COLO668 (cell line): ENCODE measurements around the gene RGS6.
"Not testable (repeated sequence)": the region's sequence is repeated elsewhere in the genome, so short reads cannot be mapped to it uniquely, and the experiment has no call there.

ENCODE experiments used
- DNase-seq: peaks from one replicate; lab custom pipeline; 2025; ENCODE audit not compliant: unreplicated experiment; lab: John Stamatoyannopoulos, UW

RGS6 gene

DNA sequence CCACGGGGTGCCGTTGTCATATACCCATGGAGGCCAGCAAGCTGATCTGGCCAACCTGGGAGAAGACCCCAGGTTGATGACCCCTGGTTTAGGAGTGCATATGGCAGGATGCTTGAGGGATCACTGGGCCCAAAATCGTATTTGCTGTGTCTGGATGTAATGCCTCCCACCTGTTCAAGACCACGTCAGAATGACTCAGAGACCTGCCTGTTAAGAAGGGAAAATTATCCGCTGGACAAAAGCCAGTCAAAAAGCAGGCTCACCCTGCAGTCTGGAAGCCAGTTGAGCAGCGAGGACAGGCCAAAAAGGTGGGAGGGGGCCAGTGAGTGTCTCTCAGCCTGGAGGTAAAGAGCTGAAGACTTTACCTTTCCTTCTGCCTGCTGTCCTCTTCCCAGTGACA, 512.5 kb downstream of the RGS6 start:
- no peak for DNase-seq

DNA sequence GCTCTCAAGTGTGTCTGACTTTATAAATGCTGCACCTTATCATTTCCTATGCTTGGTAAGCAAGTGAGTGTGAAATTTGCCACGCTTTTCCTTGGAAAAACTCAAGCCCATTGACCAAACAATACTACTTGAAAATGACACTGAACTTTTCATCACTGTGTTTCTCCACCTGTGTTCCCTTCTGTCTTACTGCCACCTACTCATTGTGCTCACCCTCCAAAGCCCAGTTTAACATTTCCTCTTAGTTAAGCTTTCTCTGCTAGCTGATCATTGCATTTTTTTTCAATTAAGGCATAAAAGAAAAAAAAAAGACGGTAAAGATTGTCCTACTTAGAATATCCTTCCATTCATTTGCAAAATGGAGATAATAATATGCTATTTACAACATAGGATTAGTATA, 516.0 kb downstream of the RGS6 start:
- DNase-seq, result no peak

DNA sequence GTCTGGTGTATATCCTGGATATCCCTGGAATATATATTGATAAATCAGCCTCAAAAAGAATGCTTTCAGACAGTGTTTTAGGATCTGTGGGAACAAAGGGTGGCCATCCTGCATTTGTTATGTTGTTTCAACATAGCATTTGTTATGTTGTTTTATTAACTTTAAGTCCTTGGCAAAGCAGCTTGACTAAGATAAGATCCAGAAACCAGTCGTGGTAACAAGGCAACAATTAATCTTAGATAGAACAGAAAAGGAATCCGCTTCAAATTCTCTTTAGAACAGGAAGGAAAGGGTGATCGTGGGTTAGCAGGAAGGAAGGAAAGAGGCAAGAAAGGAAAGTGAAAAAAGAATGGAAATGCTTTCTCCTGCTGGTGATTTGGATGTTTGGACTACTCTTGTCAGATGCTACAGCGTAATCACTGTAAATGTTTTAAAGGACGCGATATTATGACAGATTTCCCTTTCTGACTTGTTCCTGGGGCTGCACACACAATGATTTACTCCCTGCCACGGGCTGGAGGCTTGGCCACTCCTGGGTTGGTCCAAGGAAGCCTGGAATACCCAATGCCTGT, 518.3 kb downstream of the RGS6 start:
- no peak for DNase-seq

GRCh38 chr14:72451054-72451972, 519.1 kb downstream of the RGS6 start:
- no peak for DNase-seq

DNA sequence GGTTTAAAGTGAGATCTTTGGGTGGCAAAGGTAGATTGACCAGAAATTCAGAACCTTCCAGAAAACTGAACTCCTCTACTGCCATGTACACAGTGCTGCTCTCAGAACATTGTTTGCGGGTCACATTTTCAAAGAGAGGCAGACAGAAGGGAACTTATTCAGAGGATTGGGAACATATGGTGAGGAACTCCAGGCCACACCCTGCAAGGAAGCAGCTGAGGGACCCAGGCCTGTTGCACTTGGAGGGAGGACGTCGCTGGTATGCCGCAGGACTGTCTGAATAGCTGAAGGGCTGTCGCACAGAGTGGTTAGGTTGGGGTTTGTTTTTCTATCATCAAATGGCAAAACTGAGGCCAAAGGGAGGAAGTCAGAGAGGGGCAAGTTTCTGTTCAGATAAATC, 520.5 kb downstream of the RGS6 start:
- no peak for DNase-seq

DNA sequence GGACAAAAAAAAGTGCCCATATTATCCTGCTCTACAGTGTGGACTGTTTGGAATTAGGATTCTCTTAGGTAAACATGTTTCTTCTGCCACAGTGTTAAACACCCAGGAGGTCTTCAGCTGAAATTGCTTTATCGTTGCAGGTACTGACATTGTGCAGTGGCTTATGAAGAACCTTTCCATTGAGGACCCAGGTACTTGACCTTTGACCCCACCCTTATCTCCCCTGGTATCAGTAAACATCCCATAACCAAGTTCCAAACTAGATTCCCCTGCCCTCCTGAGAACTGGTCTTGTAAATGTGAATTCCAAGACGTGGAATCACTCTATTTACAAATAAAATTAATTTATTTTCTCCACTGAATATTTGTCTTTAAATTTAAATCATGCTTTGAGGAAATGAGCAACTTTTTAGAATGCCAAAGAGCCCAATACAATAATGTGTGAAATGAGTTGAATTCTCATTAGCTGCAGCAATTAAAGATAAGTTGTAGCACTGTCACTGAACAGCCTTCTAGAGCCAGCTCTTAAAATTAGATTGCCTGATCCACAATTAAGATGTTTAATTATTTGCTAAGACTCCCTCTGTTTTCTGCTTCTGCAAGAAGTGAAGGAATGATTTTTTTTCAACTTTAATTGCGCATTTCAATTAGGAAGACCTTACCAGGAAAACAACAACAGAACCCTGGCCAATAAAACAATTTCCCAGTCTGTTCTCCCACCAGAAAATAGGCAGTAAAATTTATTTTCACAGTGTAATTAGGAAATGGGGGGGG, 522.3 kb downstream of the RGS6 start:
- DNase-seq, result no peak

- no peak for DNase-seq
Observed at GRCh38 chr14:72457641-72458040, 525.4 kb downstream of the RGS6 start.

DNA sequence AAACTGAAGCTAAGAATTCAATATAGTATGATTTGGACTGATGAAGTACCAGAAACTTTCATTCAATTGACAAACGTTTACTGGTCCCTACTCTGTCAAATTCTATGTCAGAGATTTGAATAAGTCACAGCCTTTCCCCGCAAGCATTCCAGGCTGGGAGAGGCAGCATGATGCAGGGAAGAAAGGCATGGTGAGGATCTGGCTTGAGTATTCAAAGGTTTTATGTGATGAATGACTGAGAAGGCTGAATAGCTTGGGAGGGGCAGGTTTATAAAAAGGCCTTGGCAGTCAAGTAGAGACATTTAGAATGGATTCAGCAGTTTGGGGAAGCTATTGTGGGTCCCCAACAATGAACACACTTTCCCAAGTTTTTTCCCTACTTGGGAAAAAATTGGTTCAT, 529.8 kb downstream of the RGS6 start:
- DNase-seq, result no peak

DNA sequence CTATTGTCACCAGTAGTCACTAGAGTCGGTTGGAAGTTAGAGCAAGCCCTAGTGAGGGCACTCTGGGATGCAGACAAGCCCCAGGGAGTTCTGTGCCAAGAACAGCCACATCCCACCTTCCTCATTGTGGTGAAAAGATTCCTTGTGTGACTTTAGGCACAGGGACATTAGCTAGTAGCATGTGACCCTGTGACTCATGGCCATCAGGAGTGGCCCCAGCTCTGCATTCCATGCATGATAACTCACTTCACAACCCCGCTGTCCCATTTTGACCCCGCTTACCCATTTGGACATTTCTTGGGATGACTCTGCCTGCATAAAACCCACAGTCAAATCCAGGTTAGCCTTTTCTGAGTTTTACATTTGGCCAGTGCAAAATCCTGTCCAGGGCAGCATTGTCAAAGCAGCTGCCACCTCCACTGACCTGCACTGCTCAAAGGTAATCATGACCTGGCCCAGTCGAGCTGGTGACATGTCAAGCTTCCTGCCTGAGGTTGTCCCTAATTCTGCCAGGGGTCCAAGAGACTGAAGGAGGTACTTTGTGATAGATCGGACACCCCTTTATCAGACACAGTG, 531.1 kb downstream of the RGS6 start:
- no peak for DNase-seq

DNA sequence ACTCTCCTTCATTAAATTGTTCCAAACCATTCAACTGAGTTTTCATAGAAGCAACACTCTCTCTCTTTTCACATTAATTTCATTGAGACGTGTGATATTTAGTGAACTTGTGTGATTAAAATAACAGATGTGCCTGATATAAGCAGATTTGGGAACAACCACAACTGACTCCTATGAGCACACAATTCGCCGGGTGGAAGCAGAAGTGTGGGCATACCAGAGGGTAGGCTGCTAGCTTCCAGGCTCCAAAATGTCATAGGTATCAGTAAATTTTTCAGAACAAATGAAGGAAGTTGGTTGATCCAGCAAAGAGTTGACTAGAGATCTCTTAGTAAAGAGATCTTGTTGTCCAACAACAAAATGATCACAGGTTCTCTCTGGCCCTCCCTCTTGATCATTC, 532.0 kb downstream of the RGS6 start:
- DNase-seq, result no peak

DNA sequence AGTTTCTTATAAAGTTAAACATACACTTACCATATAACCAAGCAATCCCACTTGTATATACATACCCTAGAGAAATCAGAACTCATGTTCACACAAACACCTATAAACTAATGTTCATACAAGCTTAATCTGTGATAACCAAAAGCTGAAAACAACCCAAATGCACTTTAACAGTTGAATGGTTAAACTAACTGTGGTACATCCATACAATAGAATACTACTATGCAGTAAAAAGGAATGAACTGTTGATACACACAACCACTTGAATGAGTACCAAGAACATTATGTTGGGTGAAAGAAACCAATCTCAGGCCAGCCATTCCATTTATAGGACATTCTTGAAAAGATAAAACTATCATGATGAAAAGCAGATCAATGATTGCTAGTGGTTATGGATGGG, 534.1 kb downstream of the RGS6 start:
- DNase-seq, result no peak

DNA sequence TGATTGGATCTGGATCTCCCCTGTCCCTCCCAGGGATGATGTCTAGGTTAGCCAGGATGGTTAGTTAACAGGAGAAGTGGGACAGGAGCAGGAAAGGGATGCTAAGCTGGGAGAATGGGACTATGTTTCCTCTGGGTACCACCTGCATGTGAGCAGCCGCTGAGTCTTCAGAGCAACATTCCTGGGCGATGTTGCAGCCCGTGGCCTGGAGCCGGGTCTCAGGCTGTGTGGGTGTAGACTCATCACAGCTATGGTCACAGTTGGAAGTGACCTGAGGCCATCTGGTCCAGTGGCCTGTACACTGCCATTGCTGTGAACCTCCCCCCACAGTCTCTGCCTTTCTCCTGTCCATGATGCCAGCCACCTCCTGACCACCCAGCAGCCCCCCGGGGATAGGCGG, 539.1 kb downstream of the RGS6 start:
- DNase-seq, result no peak

DNA sequence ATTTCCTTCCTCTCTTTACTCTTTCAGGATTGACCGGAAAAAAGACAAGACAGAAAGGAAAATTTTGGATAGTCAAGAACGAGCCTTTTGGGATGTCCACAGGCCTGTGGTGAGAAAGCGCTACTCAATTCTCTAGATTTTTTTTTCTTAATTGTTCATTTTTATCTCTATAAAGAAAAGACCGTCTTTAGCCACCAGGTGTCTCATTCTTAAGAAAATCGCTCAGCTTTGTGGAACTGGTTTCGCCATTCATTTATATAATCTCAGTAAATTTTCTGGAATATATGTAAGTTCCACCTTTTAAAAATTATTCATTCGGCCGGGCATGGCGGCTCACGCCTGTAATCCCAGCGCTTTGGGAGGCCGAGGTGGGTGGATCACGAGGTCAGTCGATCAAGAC, 540.6 kb downstream of the RGS6 start:
- no peak for DNase-seq

GRCh38 chr14:72476657-72477499, 544.6 kb downstream of the RGS6 start:
- no peak for DNase-seq

- DNase-seq, result not testable (repeated sequence)
Observed at GRCh38 chr14:72477578-72477977, 545.3 kb downstream of the RGS6 start.

DNA sequence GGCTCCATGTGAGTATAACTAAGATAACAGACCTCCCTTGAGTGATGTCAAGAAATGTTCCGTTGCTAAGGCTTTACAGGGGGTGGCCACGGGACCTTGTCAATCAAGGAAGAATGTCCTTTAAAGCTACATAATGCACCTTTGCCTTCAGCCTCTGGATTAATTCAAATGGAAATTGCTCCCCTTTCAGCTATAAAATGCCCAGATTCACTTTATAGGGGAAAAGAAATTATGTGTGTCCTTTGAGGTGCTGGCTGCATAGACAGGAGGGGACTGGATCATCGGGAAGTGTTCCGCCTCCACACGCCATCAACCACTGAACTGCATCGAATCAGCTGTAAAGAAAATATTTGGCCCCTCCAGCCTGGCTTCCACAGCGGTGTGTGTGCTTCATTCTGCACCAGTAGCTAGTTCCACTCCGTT, 546.3 kb downstream of the RGS6 start:
- no peak for DNase-seq

DNA sequence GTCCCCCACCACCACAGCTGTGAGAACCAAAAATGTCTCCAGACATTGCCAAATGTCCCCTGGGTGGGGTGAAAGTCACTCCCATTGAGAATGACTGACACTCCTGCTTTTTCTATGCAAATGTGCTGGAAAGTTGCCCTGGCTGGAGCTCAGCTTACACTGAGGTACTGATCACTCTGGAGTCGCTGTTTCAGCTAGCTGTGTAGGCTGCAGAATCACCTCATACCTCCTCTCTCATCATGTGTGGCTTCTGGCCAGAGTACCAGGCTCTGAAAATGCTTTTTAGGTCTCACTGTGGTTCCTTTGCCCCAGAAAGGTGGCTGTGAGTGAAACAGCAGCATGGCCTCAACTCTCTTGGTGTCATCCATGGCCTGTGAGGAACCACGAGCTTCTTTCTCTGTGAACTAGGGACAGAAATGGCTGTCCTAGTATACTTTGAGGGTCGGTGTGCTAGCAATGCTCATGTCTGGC, 547.3 kb downstream of the RGS6 start:
- no peak for DNase-seq

GRCh38 chr14:72480464-72481243, 548.4 kb downstream of the RGS6 start:
- DNase-seq, result no peak

DNA sequence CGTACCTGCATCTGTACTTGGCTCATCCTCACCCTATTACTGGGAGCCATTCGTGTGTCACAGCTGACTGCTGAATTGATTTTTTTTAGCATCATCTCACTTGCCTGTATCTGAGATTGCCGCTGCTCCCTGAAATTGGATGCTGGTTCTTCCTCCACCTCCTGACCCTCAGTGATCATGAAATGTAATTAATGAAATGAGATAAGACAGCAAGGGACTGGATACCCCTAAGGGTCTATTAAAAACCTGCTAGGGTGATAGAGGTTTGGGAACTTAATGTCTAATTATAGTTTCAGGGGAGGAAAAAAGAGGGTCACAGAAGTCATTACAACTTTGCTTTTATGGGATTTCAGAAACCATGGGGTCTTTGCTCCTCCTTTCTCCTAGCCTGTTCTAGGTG, 551.1 kb downstream of the RGS6 start:
- DNase-seq, result no peak

- no peak for DNase-seq
Observed at GRCh38 chr14:72485695-72486094, 553.5 kb downstream of the RGS6 start.
